ENCODE results near the gene CD80. TPM values are rescaled to one million over a fixed set of nuclear protein-coding genes. Genes with fewer than 3 reads are reported as not detected.

The CD80 gene
- total RNA-seq, 2 experiments from 2014 or later, result 4.2 to 4.7 TPM

DNA sequence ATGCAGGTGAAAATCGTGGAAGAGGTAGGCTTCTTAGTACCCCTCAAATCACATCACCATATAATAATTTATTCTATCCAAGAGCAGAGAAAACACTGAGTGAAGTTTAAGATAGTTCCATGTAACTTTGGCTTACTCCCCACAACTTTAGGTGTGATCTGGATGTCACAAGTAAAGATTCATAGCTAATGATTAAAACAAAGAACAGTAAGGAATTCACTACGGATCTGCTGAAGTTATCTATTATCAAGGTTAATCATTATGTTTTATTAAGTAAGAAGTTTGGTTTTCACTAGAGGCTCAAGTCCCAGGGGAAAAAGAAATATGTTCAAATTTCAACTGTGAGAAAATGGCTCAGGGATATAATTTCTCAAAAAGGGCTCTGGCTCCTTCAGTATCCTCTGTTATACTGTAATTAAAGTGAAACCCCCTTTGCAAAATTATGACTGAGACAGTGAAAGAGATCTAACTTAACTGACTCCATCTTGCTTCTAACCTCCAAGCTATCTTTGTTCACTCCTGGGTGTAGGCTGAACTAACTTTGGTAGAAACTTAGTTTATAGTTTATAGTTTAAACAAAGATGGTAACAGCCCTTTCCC lies 17.1 kb downstream of the CD80 start:
- H3K27ac Mint-ChIP-seq, result no peak overlapping the region
- no peak overlapping the region for H3K4me3 Mint-ChIP-seq
- H3K27me3 Mint-ChIP-seq, result no peaks in the 10 kb centered on the region
- no peaks in the 10 kb centered on the region for H3K36me3 Mint-ChIP-seq
- no peak for DNase-seq
- H3K4me1 Mint-ChIP-seq, result peaks cover 16% of the 10 kb centered on the region
- H3K9me3 Mint-ChIP-seq, result no peaks in the 10 kb centered on the region

DNA sequence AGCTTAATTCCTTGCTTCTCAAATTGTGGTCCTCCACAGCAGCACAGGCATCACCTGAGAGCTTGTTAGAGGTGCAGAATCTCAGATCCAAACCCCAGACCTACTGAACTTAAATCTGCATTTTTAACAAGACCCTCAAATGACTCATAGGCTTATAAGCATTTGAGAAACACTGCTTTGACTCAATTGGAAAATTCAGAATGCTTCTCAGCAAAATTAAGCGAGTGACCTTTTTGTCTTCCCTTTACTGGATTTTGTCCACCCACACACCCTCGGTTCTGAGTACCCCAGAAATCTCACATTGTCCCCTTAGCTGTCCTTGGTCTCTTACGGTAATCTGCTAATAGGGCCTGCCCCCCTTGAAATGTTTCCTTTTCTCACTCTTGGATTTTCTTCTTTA lies 17.9 kb downstream of the CD80 start:
- Mint-ChIP-seq H3K36me3 (no peaks in the 10 kb centered on the region), H3K4me1 (peaks cover 16% of the 10 kb centered on the region), H3K9me3 (no peaks in the 10 kb centered on the region), H3K4me3 (no peak overlapping the region), H3K27me3 (no peaks in the 10 kb centered on the region), H3K27ac (no peak overlapping the region)
- DNase-seq, result peak; percentile 24

DNA sequence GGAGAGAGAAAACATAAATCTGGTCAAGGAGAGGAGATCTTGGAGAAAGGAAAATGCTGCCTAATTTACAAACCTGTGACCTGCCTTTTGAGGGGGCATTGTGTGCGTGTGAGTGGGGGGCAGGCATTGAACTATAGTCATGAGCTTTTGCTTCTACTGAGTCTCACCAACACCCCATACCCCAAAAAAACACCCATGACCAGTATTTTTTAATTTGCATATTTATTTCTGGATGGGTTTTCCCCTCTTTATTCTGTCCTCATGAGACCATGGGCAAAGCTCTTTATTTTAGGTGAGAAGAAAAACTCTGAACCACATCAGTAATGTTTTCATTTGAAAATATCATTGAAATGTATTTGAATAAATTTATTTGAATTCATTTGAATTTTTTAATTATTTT lies 20.6 kb downstream of the CD80 start:
- Mint-ChIP-seq H3K4me1 (peaks cover 16% of the 10 kb centered on the region), H3K27me3 (no peaks in the 10 kb centered on the region), H3K27ac (no peak overlapping the region), H3K36me3 (peaks cover under 1% of the 10 kb centered on the region), H3K9me3 (no peaks in the 10 kb centered on the region), H3K4me3 (no peak overlapping the region)
- no peak for DNase-seq

DNA sequence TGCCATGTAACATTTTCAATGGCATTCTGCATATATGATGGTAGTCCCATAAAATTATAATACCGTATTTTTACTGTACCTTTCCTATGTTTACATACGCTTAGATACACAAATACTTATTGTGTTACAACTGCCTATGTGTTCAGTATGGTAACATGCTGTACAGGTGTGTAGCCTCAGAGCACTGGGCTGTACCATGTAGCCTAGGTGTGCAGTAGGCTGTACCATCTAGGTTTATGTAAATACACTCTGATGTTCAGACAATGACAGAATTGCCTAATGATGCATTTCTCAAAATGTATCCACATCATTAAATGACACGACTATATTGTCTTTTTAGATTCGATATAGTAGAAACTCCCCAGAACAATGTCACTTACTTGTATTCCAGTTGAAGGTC lies 22.7 kb downstream of the CD80 start:
- Mint-ChIP-seq H3K4me3 (no peak overlapping the region), H3K9me3 (no peaks in the 10 kb centered on the region), H3K4me1 (peaks cover 11% of the 10 kb centered on the region), H3K27me3 (no peaks in the 10 kb centered on the region), H3K36me3 (peaks cover 5% of the 10 kb centered on the region), H3K27ac (no peak overlapping the region)
- DNase-seq, result no peak

DNA sequence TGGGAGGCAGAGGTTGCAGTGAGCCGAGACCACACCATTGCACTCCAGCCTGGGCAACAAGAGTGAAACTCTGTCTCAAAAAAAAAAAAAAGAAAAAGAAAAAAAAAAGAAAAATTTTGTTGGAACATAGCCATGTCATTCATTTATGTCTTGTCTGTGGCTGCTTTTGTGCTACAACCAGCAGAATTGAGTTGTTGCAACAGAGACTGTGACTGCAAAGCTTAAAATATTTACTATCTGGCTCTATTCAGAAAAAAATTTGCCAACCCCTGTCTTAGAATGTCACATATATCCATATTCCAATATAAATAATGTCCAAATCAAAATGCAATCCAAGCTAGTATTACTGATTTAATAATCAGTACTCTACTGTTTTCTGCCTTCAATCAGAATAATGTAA lies 25.1 kb downstream of the CD80 start:
- peaks cover 5% of the 10 kb centered on the region for H3K36me3 Mint-ChIP-seq
- no peak overlapping the region for H3K27ac Mint-ChIP-seq
- no peaks in the 10 kb centered on the region for H3K9me3 Mint-ChIP-seq
- H3K4me3 Mint-ChIP-seq, result no peak overlapping the region
- peaks cover 4% of the 10 kb centered on the region for H3K4me1 Mint-ChIP-seq
- no peak for DNase-seq
- H3K27me3 Mint-ChIP-seq, result no peaks in the 10 kb centered on the region

DNA sequence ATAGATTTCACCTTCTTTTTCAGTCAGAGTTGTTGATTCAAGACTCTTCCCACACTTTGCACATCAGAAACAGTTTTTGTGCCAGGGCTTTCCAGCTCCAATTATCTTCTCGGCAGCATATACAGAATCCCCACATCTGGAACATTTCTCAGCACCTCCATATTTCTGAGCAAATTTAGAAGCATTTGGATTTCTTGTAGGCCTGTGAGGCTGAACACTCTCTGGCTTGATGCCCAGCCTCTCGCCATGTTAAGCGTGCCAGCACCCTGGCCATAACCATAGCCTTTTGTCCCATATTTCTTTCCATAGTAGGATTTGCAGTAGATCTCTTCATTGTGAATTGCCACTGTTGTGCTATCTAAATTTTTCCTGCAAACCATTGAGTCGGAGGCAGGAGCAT lies 28.3 kb downstream of the CD80 start:
- Mint-ChIP-seq H3K9me3 (no peaks in the 10 kb centered on the region), H3K36me3 (peaks cover 16% of the 10 kb centered on the region), H3K4me3 (no peak overlapping the region), H3K4me1 (no peaks in the 10 kb centered on the region), H3K27ac (no peak overlapping the region), H3K27me3 (no peaks in the 10 kb centered on the region)
- DNase-seq, result no peak

DNA sequence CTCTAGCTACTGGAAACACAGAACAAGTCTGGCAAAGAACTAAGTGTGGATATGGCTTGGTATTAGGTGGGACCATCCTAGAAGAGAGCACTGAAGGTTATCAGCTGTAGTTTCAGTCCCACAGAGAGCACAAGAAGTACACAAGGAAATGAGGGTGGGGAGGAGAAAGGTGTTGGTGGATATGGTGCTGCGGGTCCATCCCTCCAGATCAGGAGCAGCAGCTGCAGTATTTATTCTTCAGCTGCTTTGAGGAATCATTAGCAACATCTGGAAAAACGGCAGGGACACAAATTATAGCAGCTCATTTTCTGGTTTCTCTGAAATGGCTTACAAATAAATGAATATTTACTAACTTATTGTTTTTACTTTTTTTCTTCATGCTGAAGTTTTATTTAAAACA lies 29.0 kb downstream of the CD80 start:
- H3K4me1 Mint-ChIP-seq, result no peaks in the 10 kb centered on the region
- peaks cover 20% of the 10 kb centered on the region for H3K36me3 Mint-ChIP-seq
- H3K27ac Mint-ChIP-seq, result no peak overlapping the region
- DNase-seq, result no peak
- H3K9me3 Mint-ChIP-seq, result no peaks in the 10 kb centered on the region
- no peaks in the 10 kb centered on the region for H3K27me3 Mint-ChIP-seq
- no peak overlapping the region for H3K4me3 Mint-ChIP-seq

DNA sequence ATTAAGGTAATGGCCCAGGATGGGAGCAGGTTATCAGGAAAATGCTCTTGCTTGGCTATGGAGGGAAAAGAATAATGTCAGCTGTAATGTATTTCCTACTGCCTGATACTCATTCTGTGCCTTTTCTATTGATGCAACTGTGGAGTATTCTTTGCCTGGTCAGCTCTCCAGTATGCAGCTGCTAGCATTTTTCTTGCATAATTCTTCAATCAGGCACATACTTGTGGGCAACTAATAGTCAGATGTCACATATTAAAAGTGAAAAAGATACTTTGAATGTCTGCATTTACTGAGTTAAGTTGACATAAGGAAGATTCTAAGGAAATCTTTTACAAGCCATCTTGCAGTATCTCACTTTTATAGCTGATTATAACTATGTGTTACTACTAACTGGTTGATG lies 29.5 kb downstream of the CD80 start:
- H3K27ac Mint-ChIP-seq, result no peak overlapping the region
- H3K9me3 Mint-ChIP-seq, result no peaks in the 10 kb centered on the region
- H3K4me3 Mint-ChIP-seq, result no peak overlapping the region
- no peaks in the 10 kb centered on the region for H3K27me3 Mint-ChIP-seq
- no peaks in the 10 kb centered on the region for H3K4me1 Mint-ChIP-seq
- peaks cover 24% of the 10 kb centered on the region for H3K36me3 Mint-ChIP-seq
- DNase-seq, result no peak

DNA sequence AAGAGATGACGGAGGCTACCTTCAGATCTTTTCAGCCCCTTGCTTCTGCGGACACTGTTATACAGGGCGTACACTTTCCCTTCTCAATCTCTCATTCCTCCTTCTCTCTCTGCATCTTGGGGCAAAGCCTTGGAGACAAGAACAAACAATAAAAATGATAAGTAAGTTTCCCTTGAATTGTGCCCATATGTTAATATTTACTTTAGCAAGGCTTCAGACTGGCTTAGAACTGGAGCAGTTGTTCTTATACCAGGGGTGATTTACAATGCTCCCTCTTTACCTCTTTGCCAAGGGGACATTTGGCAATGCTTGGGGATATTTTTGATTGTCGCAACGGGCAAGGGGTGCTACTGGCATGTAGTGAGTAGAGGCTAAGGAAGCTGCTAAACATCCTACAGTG lies 31.7 kb downstream of the CD80 start:
- Mint-ChIP-seq H3K9me3 (no peaks in the 10 kb centered on the region), H3K36me3 (peaks cover 31% of the 10 kb centered on the region), H3K4me1 (peaks cover 3% of the 10 kb centered on the region), H3K4me3 (no peak overlapping the region), H3K27ac (no peak overlapping the region), H3K27me3 (no peaks in the 10 kb centered on the region)
- DNase-seq, result no peak

DNA sequence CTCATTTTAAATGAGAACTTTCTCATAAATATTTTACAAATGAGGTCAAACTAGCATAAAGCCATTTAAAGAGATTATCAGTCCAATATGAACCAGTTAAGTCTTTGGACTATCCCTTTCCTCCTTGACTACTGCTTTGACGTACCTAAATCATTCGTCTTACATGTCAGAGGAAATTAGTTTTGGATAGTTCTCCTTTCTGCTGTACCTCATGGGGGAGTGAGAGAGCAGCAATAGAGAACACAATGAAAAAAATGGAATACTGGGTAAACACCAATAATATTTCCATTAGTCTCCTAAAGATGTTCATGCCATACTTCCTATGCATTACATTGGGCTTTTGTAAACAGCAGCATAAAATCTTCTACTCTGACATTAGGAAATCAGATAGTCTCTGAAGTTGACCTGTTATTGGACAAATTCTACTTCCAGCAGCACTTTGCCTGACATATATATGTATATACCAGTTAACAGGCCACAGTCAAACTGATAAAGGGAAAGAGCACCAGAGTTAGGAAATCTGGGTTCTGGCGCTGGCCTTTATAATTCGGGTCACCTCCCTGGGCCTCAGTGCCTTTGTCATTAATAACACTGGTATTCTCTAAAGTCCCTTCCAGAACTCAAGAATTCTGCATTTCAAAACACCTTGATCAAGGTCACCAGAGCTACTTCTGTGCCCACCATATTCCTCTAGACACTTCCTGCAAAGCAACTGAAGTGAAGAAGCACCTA lies 34.3 kb downstream of the CD80 start:
- Mint-ChIP-seq H3K27me3 (no peaks in the 10 kb centered on the region), H3K27ac (no peak overlapping the region), H3K4me1 (peaks cover 3% of the 10 kb centered on the region), H3K4me3 (no peak overlapping the region), H3K36me3 (peaks cover 50% of the 10 kb centered on the region), H3K9me3 (peaks cover 2% of the 10 kb centered on the region)
- no peak for DNase-seq

DNA sequence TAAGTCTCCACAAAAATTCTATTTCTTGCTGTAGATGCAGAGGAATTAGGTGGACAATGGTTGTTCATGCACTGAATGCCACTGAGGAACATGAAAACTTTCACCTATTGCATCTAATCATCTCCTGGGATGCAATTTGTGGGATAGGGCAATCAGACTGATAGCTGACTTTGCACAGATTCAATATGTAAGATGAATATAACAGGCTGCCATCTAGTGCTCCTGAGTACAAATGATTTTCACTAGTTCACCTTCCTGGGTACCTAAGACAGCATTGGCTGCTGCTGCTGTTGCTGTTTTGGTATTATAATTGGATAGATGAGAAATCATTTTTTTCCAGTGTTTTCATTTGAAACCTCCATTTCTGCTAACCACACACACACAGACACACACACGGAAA lies 41.4 kb downstream of the CD80 start:
- DNase-seq, result no peak
- Mint-ChIP-seq H3K9me3 (peaks cover 7% of the 10 kb centered on the region), H3K27me3 (no peaks in the 10 kb centered on the region), H3K4me1 (peaks cover 12% of the 10 kb centered on the region), H3K36me3 (peaks cover 77% of the 10 kb centered on the region), H3K27ac (no peak overlapping the region), H3K4me3 (no peak overlapping the region)

DNA sequence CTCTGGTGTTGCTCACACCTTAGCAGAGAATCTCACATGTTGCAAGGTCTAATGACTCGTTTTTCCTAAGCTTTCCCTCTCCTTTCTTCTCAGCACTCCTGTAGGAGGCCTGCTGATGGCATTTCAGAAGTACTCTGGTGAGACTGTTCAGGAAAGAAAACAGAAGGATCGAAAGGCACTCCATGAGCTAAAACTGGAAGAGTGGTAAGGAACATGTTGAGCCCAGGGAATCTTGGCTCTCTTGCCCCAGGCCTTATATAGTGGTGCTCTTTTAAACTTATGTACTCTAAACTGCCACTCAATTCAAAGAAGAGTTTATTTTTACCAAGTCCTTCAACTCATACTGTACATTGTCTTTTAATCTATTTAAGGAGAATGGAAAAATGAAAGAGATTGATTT lies 42.3 kb downstream of the CD80 start:
- DNase-seq, result no peak
- Mint-ChIP-seq H3K4me3 (no peak overlapping the region), H3K27ac (no peak overlapping the region), H3K36me3 (peaks cover 79% of the 10 kb centered on the region), H3K4me1 (peaks cover 14% of the 10 kb centered on the region), H3K9me3 (peaks cover 7% of the 10 kb centered on the region), H3K27me3 (no peaks in the 10 kb centered on the region)

DNA sequence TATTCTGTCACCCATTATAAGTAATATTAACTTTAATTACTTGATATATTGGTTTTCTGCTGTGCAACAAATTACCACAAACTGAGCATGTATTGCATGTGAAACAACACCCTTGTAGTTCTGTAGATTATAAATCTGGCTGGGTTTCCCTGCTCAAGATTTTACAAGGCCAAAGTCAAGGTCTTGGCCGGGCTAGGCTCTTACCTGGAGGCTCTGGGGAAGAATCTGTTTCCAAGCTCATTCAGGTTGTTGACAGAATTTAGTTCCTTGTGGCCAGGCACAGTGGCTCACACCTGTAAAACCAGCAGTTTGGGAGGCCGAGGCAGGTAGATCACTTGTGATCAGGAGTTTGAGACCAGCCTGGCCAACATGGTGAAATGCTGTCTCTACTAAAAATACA lies 44.8 kb downstream of the CD80 start:
- Mint-ChIP-seq H3K4me3 (no peak overlapping the region), H3K36me3 (peaks cover 62% of the 10 kb centered on the region), H3K27me3 (no peaks in the 10 kb centered on the region), H3K9me3 (peaks cover under 1% of the 10 kb centered on the region), H3K4me1 (peaks cover 16% of the 10 kb centered on the region), H3K27ac (no peak overlapping the region)
- no peak for DNase-seq

DNA sequence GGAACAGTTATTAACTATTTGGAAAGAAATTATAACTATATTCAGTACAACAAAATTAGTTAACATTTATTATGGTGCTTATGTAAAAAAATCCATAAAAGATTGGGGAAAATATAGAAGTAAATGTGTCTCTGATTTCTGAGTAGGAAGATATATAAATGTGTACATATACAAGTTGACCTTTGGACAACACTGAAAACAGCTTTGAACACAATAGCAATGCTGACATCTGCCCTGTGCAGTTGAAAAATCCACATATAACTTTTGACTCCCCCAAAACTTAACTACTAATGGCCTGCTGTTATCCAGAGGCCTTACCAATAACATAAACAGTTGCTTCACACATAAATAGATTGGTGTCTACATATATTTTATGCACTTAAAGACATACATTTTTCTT lies 48.7 kb downstream of the CD80 start:
- peaks cover 65% of the 10 kb centered on the region for H3K36me3 Mint-ChIP-seq

DNA sequence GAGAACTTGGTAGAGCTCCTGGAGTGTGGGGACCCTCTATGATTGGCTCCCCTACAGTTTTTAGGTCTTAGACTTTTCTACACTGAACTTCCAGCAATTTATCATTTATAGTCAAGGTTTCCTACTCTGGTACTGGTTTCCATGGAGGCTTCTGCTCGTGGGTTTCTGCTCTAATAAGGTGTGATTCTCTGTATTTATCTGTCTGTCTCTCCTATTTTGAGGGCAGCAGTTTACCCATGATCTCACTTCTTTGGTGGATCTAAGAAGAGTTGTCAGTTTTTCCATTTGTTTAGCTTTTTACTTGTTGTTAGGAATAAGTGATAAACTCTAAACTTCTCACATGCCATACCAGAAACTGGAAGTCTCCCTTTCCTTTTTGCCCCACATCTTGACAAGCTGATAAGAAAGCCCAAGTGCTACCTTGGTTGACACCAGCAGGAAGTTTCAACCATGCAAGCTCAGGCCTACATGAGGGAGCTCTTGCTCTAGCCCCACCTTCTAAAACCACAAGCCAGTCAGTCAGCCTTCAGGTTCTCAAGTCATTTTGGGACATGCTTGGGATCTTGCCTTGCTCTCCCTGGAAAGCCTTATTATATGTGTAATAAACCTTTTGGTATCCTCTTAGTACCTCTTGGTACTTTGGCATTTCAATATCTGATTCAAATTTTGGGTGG lies 51.1 kb downstream of the CD80 start:
- Mint-ChIP-seq H3K4me3 (peak overlapping the region; percentile 16), H3K36me3 (peaks cover 60% of the 10 kb centered on the region), H3K27ac (peak overlapping the region; percentile 89), H3K9me3 (no peaks in the 10 kb centered on the region), H3K4me1 (peaks cover 46% of the 10 kb centered on the region), H3K27me3 (no peaks in the 10 kb centered on the region)
- DNase-seq, result peak; percentile 40

More for the DNA sequence above, 48.7 kb downstream of the CD80 start:
- peaks cover 46% of the 10 kb centered on the region for H3K4me1 Mint-ChIP-seq
- no peaks in the 10 kb centered on the region for H3K27me3 Mint-ChIP-seq
- no peaks in the 10 kb centered on the region for H3K9me3 Mint-ChIP-seq
- no peak overlapping the region for H3K27ac Mint-ChIP-seq
- DNase-seq, result no peak
- no peak overlapping the region for H3K4me3 Mint-ChIP-seq

DNA sequence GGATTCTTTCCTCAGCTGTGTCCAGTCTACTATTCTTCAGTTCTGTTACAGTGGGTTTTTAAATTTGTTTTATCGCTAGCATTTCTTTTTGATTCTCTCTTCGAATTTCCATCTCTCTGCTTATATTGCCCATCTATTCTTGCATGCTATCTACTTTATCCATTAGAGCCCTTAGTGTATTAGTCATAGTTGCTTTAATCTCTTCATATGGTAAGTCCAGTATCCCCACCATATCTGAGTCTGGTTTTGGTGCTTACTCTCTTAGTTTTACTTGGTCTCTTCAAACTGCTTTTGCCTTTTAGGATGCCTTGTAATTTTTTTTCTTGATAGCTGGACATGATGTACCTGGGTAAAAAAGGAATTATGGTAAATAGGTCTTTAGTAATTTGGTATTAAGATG lies 52.0 kb downstream of the CD80 start:
- H3K4me3 Mint-ChIP-seq, result peak overlapping the region; percentile 66
- peaks cover 56% of the 10 kb centered on the region for H3K36me3 Mint-ChIP-seq
- H3K9me3 Mint-ChIP-seq, result no peaks in the 10 kb centered on the region
- no peaks in the 10 kb centered on the region for H3K27me3 Mint-ChIP-seq
- DNase-seq, result no peak
- peaks cover 41% of the 10 kb centered on the region for H3K4me1 Mint-ChIP-seq
- H3K27ac Mint-ChIP-seq, result peak overlapping the region; percentile 89

Measured in activated naive CD8-positive, alpha-beta T cell treated with anti-CD3 and anti-CD28 coated beads for 36 hours (primary cell).